HG02885 (cell line): ENCODE results near the gene OR52L1.
"Not testable (repeated sequence)": the region's sequence is repeated elsewhere in the genome, so short reads cannot be mapped to it uniquely, and the experiment has no call there.

Experiments
- ATAC-seq: cut with Tn5 transposase; IDR thresholded peaks from one replicate; pipeline ENCODE4 v1.9.1; 2021; ENCODE audit warnings: mild to moderate bottlenecking; ENCODE audit not compliant: unreplicated experiment, poor library complexity

The OR52L1 gene

DNA sequence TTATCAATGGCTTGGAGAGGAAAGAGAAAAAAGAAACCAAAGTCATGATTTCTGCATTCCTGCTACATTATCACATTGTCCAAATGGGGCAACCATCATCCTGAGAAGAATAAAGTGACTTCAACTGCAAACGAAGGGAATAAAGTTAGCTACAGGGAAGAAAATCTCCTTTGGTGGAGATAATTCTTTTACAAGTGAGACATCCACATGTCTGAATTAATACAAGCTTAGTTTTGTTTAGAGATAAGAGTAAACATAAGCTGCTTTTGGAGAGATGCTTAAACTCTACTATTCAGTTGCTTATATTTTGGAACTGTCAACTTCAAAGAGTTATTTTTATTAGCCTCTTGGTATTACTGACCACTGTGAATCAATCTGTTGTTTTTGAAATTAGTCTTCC is at the start of gene OR52L1:
Gene OR52L1 (minus strand): TSS at position 101 of the 400 bp plus-strand sequence. CDS start 55 bp downstream, at position 46.
- no peak for ATAC-seq

DNA sequence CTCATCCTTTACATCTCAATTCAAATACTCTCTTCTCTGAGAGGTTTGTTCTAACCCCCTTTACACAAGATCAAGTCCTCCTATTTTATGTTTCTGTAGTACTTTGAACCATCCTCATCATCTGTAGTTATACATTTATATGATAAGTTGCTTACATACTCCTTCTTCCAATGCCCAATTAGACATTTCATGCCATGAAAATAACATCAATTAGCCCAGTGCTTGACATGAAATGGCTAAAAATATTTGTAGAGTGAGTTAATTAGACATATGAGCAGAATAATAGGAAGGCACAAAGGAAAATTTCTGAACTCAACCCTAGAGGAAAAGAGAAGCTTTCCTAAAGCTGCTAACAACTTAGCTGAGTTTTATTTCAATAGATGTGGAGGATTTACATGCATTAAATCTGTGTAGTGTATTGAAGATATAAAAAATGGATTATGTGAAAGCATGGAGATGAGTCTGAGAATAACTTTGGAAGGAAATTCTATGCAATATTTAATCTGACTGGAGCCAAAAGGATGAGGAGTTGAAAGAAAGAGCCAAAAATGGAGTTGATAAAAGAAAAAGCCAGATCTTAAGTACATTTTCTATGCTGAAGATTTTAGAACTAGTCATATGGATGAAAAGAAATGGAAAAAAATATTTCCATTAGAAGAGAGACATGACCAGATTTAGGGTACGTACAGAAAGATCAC is 44.1 kb upstream of the OR52L1 start, which contains the start of gene OR56A1:
Gene OR56A1 (minus strand): TSS at position 51 of the 698 bp plus-strand sequence. CDS start 3,066 bp downstream, outside the sequence.
- no peak for ATAC-seq

DNA sequence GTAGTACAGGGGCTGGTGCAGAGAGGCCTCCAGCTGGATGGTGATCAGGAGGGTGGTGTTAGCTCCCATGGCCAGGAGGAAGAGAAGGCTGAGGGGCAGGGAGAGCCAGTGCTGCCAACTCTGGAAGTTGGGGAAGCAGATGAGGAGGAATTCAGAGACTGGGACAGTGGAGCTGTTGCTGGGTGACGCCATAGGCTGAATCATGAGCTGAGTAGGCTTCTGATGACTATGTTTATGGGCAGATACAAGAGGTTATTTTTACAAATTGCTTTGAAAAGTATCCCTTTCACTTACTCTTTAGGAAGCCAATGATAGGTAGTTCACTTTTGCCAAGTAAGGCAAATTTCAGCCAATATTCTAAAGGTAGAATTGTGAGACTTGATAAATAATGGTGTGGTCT is 40.7 kb upstream of the OR52L1 start:
- ATAC-seq: no peak

DNA sequence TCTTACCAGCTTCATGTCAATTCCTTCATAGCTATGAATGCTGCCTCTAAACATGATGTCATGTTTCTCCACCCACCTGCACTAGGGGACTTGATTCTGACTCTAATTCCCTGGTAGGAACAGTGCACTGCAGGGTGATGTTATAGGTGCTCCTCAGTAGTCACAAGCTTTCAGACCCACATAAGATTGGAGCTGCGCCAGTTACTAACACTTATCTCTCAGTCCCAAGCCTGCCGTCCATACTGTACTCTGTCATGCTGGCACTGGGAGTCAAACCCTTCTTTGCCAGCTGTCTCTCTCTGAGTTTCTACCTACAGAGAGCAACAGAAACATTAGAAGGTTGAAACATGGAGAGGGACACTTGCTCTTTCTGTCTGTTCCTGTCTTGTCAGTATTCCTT is 38.3 kb upstream of the OR52L1 start:
- ATAC-seq: no peak

DNA sequence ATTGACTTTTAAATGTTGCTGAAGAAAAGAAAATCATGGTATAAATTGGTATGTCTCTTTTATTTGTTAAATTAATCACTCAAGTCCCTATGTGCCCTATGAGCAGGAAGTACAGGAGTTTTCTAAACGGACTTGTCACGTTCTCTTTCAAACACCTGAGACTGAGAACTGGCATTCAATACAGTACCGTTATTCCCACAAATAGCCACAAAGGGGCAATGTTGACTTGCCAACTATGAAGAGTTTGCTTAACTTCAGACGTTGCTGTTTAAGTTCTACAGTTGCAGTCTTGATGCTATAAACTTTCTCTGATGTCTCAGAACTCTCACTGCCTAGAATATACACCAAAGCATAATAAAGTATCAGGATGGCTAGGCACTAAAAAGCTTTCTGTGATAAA is 36.2 kb upstream of the OR52L1 start:
- peak; percentile 60 for ATAC-seq

DNA sequence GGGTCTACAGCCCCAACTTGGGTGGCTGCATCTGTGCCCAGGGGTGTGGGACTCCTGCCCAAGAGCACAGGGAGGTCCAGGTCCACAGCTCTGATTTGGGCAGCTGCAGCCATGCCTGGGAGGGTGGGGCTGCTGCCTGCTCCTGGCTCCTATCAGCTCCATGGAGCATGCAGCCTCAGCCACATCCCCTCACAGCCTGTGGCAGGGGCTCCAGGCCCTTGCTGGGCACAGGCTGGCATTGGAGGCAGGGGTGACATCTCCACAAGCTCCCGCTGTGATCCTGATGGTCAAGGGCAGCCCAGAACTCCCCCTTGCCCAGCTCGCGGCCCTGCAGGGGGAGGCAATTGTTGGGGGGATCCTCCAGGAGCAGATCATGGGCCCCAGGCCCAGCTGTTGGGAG is 26.3 kb upstream of the OR52L1 start:
- ATAC-seq: no peak

DNA sequence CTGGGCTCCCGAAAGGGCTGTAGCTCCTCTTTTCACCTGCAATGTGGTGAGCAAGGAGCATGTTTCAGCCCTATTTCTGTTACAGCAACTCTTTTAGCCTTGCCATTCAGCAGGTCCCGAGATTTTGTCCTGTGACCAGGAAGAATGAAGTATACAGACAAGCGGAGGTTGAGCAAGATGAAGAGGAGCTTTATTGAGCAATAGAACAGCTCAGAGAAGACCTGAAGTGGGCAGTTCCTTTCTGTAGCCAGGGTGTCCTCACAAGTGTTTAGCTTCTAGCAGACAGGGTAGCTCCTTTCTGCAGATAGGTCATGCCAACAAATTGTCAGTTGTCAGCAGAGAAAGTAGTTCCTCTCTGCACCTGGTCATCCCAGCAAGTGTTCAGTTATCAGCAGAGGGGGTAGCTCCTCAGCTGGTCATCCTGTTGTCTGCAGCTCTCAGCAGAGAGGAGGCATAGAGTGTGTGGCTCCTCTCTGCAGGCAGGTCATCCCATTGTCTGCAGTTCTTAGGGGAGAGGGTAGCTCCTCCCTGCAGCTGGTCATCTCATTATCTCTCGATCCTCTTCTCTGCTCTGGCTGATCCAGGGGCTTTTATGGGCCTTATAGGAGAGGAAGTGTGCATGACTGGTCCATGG is 25.4 kb upstream of the OR52L1 start:
- ATAC-seq: no peak

DNA sequence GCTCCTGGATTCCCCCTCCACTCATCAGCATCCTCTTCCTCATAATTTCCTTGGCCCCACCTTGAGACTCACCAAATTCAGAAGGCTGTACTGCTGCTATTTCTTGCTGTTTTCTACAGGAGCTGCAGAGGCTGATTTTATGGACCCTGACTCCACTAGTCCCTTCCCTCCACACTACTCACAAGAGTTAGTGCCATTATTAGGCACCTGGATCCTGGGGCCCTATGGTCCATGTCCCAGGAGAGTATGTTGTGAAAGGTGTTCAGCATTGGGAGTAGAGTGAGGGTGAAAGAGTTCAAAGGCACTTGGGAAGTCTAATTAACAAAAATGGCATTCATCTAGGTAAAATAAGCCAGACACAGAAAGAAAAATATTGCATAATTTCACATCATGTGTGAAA is 20.1 kb upstream of the OR52L1 start, which contains the start of gene OR56A4:
Gene OR56A4 (minus strand): TSS at position 101 of the 400 bp plus-strand sequence. CDS start 3,954 bp downstream, outside the sequence.
- ATAC-seq: no peak

DNA sequence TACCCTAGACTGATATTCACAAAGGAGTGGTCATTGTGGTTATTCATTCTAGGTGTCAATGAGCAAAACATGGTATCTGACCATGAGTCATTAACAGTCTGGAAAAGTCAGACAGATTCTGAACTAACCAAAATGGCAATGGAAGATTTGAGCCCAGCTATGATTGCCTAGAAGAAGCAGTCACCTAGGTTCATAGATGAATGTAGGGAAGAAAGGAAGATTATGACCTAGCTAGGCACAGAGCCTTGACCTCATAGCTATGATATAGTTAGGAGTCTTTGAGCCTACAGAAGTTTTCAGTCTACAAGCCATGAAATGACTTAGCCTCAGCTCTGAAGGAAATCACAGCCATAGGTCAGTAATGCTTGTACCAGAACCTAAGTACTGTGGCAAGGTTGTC is 19.6 kb upstream of the OR52L1 start:
- no peak for ATAC-seq

DNA sequence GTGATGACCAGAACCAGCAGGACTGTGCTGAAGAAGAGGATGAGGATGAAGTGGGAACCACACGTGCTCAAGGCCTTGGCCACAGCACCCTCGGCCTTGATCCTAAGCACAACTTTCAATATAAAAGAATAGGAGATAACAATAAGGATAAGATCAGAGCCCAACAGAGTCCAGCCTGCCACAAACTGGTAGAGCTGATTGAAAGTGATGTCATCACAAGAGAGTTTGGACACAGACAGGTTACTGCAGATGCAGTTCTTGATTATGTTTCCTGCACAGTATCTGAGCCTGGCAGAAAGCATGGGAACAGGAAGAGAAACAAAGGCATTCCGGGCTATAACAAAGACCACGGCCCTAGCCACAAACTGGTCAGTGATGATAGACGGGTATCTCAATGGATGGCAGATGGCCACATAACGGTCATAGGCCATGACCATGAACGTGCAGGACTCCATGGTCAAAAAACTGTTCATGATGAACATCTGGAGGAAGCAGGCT is 15.5 kb upstream of the OR52L1 start:
- ATAC-seq: no peak

DNA sequence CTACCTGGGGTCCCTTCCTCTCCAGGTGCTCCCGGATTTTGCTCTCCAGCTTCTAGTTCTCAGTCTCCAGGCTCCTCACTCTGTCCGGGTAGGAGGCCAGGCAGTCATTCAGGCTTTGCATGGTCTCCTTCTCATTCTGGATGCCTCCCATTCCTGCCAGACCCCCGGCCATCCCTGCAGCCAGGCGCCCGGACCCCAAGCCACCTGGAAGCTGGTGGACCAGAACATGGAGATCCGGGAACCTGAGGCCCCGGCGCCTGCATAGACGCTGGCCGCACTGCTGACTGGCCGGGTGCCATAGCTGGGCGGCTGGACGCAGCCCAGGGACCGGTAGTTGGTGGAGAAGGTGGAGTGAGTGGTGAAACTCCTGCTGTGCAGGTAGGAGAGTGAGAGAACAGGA is 8.0 kb upstream of the OR52L1 start:
- no peak for ATAC-seq

DNA sequence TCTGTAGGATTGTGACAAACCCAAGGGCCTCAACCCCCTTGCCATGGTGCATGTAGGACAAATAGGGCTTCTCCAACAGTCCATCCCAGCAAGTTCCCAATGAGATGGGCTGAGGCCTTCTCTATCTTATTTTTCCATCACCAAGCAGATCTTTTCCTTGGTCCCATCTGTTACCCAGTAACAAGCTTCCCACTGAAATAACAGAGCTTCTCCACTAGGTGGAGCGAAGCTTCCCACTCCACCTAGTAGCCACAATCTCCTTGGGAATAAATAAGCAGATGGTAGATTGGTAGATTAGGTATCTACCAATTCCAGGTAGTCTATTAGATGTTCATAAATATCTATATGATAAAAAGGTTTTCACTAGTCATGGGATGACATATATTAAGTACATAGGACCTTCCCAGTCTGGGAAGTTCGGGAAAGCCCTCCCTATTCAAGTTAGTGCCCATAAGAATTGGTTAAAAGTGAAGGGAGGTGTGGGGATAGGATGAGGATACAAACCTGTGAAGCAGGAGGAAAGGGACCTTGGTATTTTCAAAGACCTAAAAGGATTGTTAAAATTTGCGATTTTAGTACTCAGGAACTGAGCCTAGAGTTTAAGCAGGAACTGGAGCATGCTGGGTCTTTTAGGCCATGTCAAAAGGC is 5.9 kb upstream of the OR52L1 start:
- ATAC-seq: peak; percentile 68

DNA sequence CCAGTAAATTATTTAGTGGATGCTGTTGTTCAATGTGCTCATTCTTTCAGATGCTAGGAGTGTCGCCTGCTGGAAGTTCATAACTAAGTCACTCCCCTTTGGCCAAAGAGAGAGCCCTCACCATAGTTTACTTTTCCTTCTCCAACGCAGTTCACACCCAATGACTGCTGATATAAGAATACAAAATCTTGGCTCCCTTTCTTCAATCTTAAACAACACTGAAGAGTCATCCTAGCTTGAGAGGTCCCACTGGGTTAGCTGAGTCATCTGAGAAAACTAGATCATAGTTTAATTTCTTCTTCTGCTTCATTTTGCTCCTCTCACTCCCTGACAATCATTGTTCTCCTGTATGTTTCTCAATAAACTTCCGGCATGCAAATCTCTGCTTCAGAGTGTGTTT is 5.4 kb upstream of the OR52L1 start:
- no peak for ATAC-seq

DNA sequence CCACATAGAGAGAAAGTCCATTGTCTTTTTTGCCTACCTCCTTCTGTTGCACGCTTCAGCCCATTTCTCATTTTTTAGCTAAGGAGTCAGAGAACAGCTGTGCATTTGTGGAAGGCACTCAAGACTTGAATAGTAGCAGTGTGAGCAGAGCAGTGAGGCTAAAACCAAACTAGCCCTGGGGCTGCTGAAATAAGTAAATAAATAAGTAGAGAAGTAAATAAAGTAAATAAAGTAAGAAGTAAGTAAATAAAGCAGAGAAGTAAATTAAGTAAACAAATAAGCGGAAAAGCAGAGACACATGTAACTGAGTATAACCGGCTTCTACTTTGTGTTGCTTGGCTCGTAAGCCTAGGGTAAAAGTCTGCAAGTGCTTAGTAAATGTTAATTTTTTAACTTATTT is 2.4 kb upstream of the OR52L1 start:
- ATAC-seq: no peak

DNA sequence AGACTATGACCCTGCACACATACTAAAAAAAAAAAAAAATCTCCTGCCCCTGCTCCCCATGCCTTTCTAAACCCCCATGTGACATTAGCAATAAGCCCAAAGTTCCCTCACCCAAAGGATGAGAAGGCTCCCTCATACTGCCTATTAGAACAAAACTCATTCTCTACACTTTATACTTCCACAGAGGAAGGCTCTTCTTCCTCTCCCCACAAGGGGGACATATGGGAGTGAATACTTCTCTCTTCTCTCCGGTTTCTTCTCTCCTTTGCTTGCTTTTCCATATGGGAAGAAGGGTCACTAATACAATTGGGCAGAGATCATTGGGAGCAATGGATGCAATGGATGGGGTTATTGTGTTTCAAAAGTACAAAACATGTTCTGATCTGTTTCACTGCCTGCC is 3.3 kb downstream of the OR52L1 start:
- no peak for ATAC-seq

DNA sequence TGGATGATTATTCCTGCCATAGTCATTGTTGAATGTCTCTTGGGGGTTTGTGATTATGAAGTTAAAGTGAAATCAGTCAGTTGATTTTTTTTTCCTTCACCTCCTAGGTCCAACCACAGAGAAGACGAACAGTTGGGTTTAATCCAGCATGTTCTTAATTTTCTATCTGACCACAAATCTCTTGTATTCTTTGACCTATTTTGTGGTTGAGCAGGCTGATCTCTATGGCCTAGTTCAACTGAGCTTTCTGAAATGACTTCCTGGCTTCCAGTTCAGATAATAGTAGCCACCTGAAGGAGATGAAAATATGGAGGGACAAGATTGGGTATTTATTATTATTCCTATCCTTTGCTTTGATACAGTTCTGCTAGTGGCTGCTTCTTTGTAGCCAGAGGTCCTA is 13.3 kb downstream of the OR52L1 start:
- ATAC-seq: no peak

DNA sequence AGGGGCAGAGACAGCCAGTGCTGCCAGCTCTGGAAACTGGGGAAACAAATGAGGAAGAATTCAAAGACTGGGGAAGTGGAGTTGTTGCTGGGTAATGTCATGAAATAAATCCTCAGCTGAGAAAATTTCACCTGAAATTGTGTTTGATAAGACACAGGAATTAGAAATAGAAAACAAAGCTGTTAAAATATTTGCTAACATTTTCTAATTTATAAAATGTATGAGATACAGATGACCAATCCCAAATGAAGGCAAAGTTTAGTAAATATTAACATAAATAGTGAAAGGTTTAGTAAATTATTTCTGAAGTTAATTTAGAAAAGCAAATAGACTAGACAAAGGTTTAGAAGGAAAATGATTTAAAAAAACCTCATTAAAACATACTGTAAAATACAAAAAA is 18.4 kb downstream of the OR52L1 start, which contains the start of gene OR56A5:
Gene OR56A5 (minus strand): TSS at position 101 of the 400 bp plus-strand sequence. CDS start 0 bp downstream, at position 101.
- no peak for ATAC-seq

DNA sequence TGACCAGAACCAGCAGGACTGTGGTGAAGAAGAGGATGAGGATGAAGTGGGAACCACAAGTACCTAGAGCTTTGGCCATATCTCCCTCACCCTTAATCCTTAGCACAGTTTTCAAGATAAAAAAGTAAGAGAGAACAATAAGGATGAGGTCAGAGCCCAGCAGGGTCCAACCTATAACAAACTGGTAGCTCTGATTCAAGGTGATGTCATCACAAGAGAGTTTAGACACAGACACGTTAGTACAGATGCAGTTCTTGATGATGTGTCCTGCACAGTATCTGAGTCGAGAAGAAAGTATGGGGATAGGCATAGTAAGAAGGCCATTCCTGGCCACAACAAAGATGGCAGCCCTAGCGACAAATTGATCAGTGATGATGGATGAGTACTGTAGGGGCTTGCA is 19.1 kb downstream of the OR52L1 start:
- no peak for ATAC-seq

DNA sequence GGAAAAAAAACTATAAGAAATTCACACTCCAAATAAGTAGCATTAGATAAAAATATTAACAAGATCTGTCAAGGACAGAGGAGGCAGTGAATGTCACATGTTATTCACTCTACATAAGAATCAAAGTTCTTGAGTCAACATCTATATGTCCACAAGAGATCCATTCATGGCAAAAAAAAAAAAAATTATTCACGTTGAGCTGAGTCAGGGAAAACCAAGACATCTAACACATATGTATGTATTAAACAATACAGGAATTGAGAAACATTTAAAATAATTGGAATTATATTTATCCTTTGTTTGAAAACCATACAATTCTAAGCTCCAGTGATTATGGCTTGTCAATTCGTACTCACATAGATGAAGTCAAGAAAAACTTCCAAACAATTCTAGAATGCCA is 19.8 kb downstream of the OR52L1 start:
- ATAC-seq: no peak

DNA sequence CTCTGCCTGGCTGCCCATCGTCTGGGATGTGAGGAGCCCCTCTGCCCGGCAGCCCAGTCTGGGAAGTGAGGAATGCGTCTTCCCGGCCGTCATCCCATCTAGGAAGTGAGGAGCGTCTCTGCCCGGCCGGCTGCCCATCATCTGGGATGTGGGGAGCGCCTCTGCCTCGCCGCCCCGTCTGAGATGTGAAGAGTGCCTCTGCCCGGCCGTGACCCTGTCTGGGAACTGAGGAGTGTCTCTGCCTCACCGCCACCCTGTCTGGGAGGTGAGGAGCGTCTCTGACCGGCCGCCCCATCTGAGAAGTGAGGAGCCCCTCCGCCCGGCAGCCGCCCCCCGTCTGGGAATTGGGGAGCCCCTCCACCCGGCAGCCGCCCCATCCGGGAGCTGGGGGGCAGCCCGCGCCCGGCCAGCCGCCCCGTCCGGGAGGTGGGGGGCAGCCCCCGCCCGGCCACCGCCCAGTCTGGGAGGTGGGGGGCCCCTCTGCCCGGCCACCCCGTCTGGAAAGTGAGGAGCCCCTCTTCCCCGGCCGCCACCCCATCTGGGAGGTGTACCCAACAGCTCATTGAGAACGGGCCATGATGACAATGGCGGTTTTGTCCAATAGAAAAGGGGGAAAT is 26.0 kb downstream of the OR52L1 start:
- not testable (repeated sequence) for ATAC-seq

DNA sequence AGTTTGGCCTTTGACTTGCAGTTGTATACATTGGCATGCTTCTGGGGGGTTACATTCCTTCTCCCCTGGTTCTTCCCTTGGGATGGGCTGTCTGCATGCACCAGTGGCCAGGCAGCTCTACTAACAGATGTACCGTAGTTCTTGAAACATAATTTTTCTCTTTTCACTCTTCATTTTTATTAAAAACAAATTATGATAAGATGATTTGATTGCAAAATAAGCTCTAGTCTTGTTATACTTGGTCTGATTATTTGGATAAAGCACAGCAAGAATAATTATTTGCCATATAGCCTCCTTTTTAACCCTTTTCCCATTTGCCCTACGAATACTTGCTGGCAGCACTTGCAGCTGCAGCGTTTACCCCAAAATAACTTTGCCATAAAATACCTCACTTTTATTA is 31.2 kb downstream of the OR52L1 start:
- ATAC-seq: no peak
